Activated gamma-delta T cell treated with anti-CD3 and anti-CD28 coated beads, Interleukin-2, amount 50 U/mL, for 16 hours (primary cell): ENCODE results near the gene ZMAT1.
"Not testable (repeated sequence)": the region's sequence is repeated elsewhere in the genome, so short reads cannot be mapped to it uniquely, and the experiment has no call there.

Experiments used
- DNase-seq: peaks from one replicate; pipeline ENCODE4 v3.0.0-alpha.2; 2020; ENCODE audit warnings: low read depth

The ZMAT1 gene

GRCh38 chrX:101931488-101932248 lies at the start of gene ZMAT1:
TSS of gene ZMAT1 (minus strand) at chrX:101932027. CDS start at chrX:101932008, 19 bp downstream.
- DNase-seq: peak; percentile 86

GRCh38 chrX:101977106-101977505 lies 45.3 kb upstream of the ZMAT1 start:
- no peak for DNase-seq

- no peak for DNase-seq
These were observed 41.2 kb upstream of the ZMAT1 start for GRCh38 chrX:101973066-101973465.

GRCh38 chrX:101964923-101965539 lies 33.2 kb upstream of the ZMAT1 start:
- not testable (repeated sequence) for DNase-seq

GRCh38 chrX:101958139-101958538 lies 26.3 kb upstream of the ZMAT1 start:
- DNase-seq: no peak

- DNase-seq: no peak
These were observed 25.3 kb upstream of the ZMAT1 start for GRCh38 chrX:101957174-101957573.

- DNase-seq: no peak
These were observed 24.7 kb upstream of the ZMAT1 start for GRCh38 chrX:101956556-101956955.

GRCh38 chrX:101950581-101950980 lies 18.8 kb upstream of the ZMAT1 start:
- DNase-seq: no peak

GRCh38 chrX:101932249-101932570 lies 383 bp upstream of the ZMAT1 start:
- DNase-seq: no peak

- DNase-seq: no peak
These were observed 715 bp downstream of the ZMAT1 start for GRCh38 chrX:101931136-101931487.

GRCh38 chrX:101925733-101926132 lies 6.1 kb downstream of the ZMAT1 start:
- no peak for DNase-seq

GRCh38 chrX:101918751-101919150 lies 13.1 kb downstream of the ZMAT1 start:
- no peak for DNase-seq

- DNase-seq: no peak
These were observed 25.6 kb downstream of the ZMAT1 start for GRCh38 chrX:101906136-101906796.

- no peak for DNase-seq
These were observed 26.8 kb downstream of the ZMAT1 start for GRCh38 chrX:101904996-101905395.
